HepG2 (cell line): Measurements from ENCODE around the gene CDC42EP1. TPM values are rescaled to one million over a fixed set of nuclear protein-coding genes. Genes with fewer than 3 reads are reported as not detected.

Experiments
- ATAC-seq: fragments of 200-7000 bp; cut with Tn5 transposase; 3 replicates; pipeline ENCODE4 v1.9.1; 2020; ENCODE audit warnings: mild to moderate bottlenecking, moderate library complexity
- BruUV-seq: library from RNA; stranded (reverse); fragments of 400-500 nt; replicated peaks from 2 replicates; lab custom pipeline; 2021; lab: Mats Ljungman, UMichigan
- CTCF ChIA-PET: fragments of 300-600 bp; formaldehyde crosslinking; extraction: SDS; loops from one replicate; lab custom pipeline; 2021; ENCODE audit warnings: low total read pairs, inconsistent platforms, low intra/inter-chr PET ratio; lab: Yijun Ruan, JAX
- POLR2A ChIA-PET: fragments of 350-600 bp; sonication (Branson Sonifier 250); formaldehyde crosslinking; loops from one replicate; lab custom pipeline; 2020; ENCODE audit warnings: antibody characterized with exemption, inconsistent platforms; lab: Yijun Ruan, JAX
- DNase-seq: peaks from one replicate; pipeline ENCODE4 v3.0.0-alpha.2; 2015; ENCODE audit warnings: low spot score
- FAIRE-seq: peaks from 3 replicates; lab custom pipeline; 2011; peaks lifted over from hg19 to GRCh38; lab: Jason Lieb, UNC
- H2AFZ ChIP-seq: one replicate; pipeline ENCODE4 v1.6.1; 2011; ENCODE audit warnings: low read length, inconsistent platforms
- H3K27ac ChIP-seq: fragments of 300-600 bp; 3 replicates; pipeline ENCODE4 v1.8.0; 2011; ENCODE audit warnings: mixed run types, mild to moderate bottlenecking, mixed read lengths, low read length, inconsistent platforms; ENCODE audit not compliant: insufficient read depth; ENCODE audit errors: extremely low read length
- H3K27me3 ChIP-seq, 2 experiments: fragments of 200-600 bp in 1 of 2; 2 replicates in 1 of 2; 3 replicates in 1 of 2; pipeline versions ENCODE4 v1.6.0 to v1.8.0; 2011; ENCODE audit warnings: low read length in 2 of 2, mild to moderate bottlenecking in 2 of 2, moderate library complexity in 2 of 2, inconsistent platforms in 1 of 2; ENCODE audit not compliant: insufficient read depth in 2 of 2, control insufficient read depth in 1 of 2
- H3K36me3 ChIP-seq, 2 experiments: fragments of 200-600 bp in 1 of 2; replicated peaks in 1 of 2; 2 replicates in 1 of 2; 3 replicates in 1 of 2; pipeline versions ENCODE4 v1.5.1 to v1.8.0; 2011; ENCODE audit warnings: low read length in 2 of 2, inconsistent platforms in 1 of 2; ENCODE audit not compliant: insufficient read depth in 2 of 2, control insufficient read depth in 1 of 2
- H3K4me1 ChIP-seq: 2 replicates; pipeline ENCODE4 v1.5.1; 2012; ENCODE audit warnings: low read length, inconsistent platforms; ENCODE audit not compliant: insufficient read depth
- H3K4me2 ChIP-seq: 2 replicates; pipeline ENCODE4 v1.6.0; 2011; ENCODE audit warnings: low read depth, low read length, inconsistent platforms
- H3K4me3 ChIP-seq, 3 experiments: fragments of 200-600 bp in 1 of 3; sonication (generic), shearing (Covaris generic) in 1 of 3; replicated peaks in 1 of 3; 2 replicates each; pipeline ENCODE4 v1.5.1; 2011 to 2016; ENCODE audit warnings: low read length in 3 of 3, inconsistent platforms in 2 of 3, low read depth in 2 of 3, mild to moderate bottlenecking in 2 of 3, control low read depth in 1 of 3, mixed read lengths in 1 of 3; ENCODE audit not compliant: insufficient read depth in 1 of 3
- H3K79me2 ChIP-seq: one replicate; pipeline ENCODE4 v1.6.1; 2011; ENCODE audit warnings: low read length, inconsistent platforms; ENCODE audit not compliant: insufficient read depth
- H3K9ac ChIP-seq: 2 replicates; pipeline ENCODE4 v1.6.0; 2011; ENCODE audit warnings: mild to moderate bottlenecking, low read depth, low read length, inconsistent platforms; ENCODE audit not compliant: insufficient read depth
- H3K9me3 ChIP-seq: 2 replicates; pipeline ENCODE4 v1.5.1; 2012; ENCODE audit warnings: mild to moderate bottlenecking, low read length
- H4K20me1 ChIP-seq: 2 replicates; pipeline ENCODE4 v1.6.0; 2011; ENCODE audit warnings: inconsistent platforms, mild to moderate bottlenecking, low read length, moderate library complexity; ENCODE audit not compliant: insufficient read depth
- AKAP8 ChIP-seq: sonication (generic); formaldehyde crosslinking; IDR thresholded peaks from 2 replicates; pipeline ENCODE4 v1.5.1; 2020; ENCODE audit warnings: mild to moderate bottlenecking, missing genetic modification reagents
- CCDC6 ChIP-seq: sonication (generic); formaldehyde crosslinking; IDR thresholded peaks from 2 replicates; pipeline ENCODE4 v1.8.1; 2022; ENCODE audit warnings: mild to moderate bottlenecking, missing genetic modification reagents, moderate library complexity
- EZH2 ChIP-seq: conservative IDR thresholded peaks from 2 replicates; pipeline ENCODE4 v1.6.1; 2012; ENCODE audit warnings: mild to moderate bottlenecking, low read depth, low read length, moderate library complexity
- HMG20B ChIP-seq: conservative IDR thresholded peaks from 2 replicates; pipeline ENCODE4 v1.6.1; 2016; ENCODE audit warnings: missing genetic modification reagents, missing compliant biosample characterization
- HMGXB3 ChIP-seq: sonication (generic); formaldehyde crosslinking; IDR thresholded peaks from 2 replicates; pipeline ENCODE4 v1.4.0; 2020; ENCODE audit warnings: missing genetic modification reagents, borderline replicate concordance
- KDM2A ChIP-seq: sonication (generic); formaldehyde crosslinking; IDR thresholded peaks from 2 replicates; pipeline ENCODE4 v1.4.0; 2020; ENCODE audit warnings: low read depth, missing genetic modification reagents, borderline replicate concordance
- TGIF2 ChIP-seq: IDR thresholded peaks from 2 replicates; pipeline ENCODE4 v1.6.1; 2016; ENCODE audit warnings: control low read depth, missing compliant biosample characterization
- ZNF205 ChIP-seq: IDR thresholded peaks from 2 replicates; pipeline ENCODE4 v1.6.1; 2018; ENCODE audit warnings: missing biosample characterization, missing genetic modification reagents
- ZNF232 ChIP-seq: sonication (generic); formaldehyde crosslinking; IDR thresholded peaks from 2 replicates; pipeline ENCODE4 v1.4.0; 2020; ENCODE audit warnings: missing genetic modification reagents, borderline replicate concordance
- ZNF33B ChIP-seq: sonication (generic); formaldehyde crosslinking; IDR thresholded peaks from 2 replicates; pipeline ENCODE4 v1.5.1; 2020; ENCODE audit warnings: mild to moderate bottlenecking, missing genetic modification reagents
- ZNF780A ChIP-seq: sonication (generic); formaldehyde crosslinking; IDR thresholded peaks from 2 replicates; pipeline ENCODE4 v1.8.0; 2022; ENCODE audit warnings: mild to moderate bottlenecking, missing genetic modification reagents, moderate library complexity
- WGBS: methylation state at CpG from one replicate; pipeline ENCODE4 v1.1.6; 2017; ENCODE audit warnings: low lambda C conversion rate; 5-methylcytosine and 5-hydroxymethylcytosine counted together
- in situ Hi-C: cut with HindIII; loops from 2 replicates; pipeline ENCODE4 v1.10.0; 2017; ENCODE audit warnings: low pct_unique_long_range_greater_than_20kb; ENCODE audit not compliant: extremely low pct_ligation_motif_present
- intact Hi-C: fragments of 100-400 bp; cut with micrococcal nuclease; formaldehyde crosslinking; loops from one replicate; pipeline ENCODE4 v1.10.0; 2022; ENCODE audit not compliant: unreplicated experiment
- polyA plus RNA-seq, 8 experiments: library from polyadenylated mRNA; depleted of rRNA in 3 of 8; stranded (reverse) in 7 of 8; unstranded in 1 of 8; fragments of >200 nt; fragmentation: Illumina TruSeq in 4 of 8; extraction: Trizol in 4 of 8; gene quantifications; 2 replicates each; pipeline versions ENCODE4 v1.2.1 to v1.2.3, GENCODE V29; 2011 to 2016; ENCODE audit warnings: low read depth in 4 of 8, missing spikeins in 1 of 8, mixed read lengths in 1 of 8; ENCODE audit not compliant: insufficient read depth in 1 of 8
- total RNA-seq, 5 experiments: library from RNA; depleted of rRNA; stranded (reverse); fragments of >200 nt; fragmentation: Illumina TruSeq; extraction: Trizol; gene quantifications; 2 replicates each; pipeline ENCODE4 v1.2.3, GENCODE V29; 2016; ENCODE audit warnings: low read depth in 1 of 5
- TF ChIP-seq, protein P1 (sequence below): sonication (generic); formaldehyde crosslinking; IDR thresholded peaks from 2 replicates; pipeline ENCODE4 v1.4.0; 2020; ENCODE audit warnings: missing genetic modification reagents
- TF ChIP-seq, protein P2 (sequence below): sonication (generic); formaldehyde crosslinking; IDR thresholded peaks from 2 replicates; pipeline ENCODE4 v1.5.1; 2020; ENCODE audit warnings: missing genetic modification reagents, mild to moderate bottlenecking, borderline replicate concordance
- TF ChIP-seq, protein P3 (sequence below): sonication (generic); formaldehyde crosslinking; IDR thresholded peaks from 2 replicates; pipeline ENCODE4 v1.4.0; 2020; ENCODE audit warnings: missing genetic modification reagents; ENCODE audit errors: not compliant biosample characterization
- TF ChIP-seq, protein P4 (sequence below): sonication (generic); formaldehyde crosslinking; IDR thresholded peaks from 2 replicates; pipeline ENCODE4 v1.5.1; 2020; ENCODE audit warnings: missing genetic modification reagents, mild to moderate bottlenecking, borderline replicate concordance
- TF ChIP-seq, protein P5 (sequence below): sonication (generic); formaldehyde crosslinking; IDR thresholded peaks from 2 replicates; pipeline ENCODE4 v1.5.0; 2020; ENCODE audit warnings: mild to moderate bottlenecking, missing genetic modification reagents

CDC42EP1 gene
- total and polyA plus RNA-seq, 2 of the 13 experiments (the other 11 are each of a cell fraction or from before 2014, with no cell fraction given), result 17.1 to 29.5 TPM

DNA sequence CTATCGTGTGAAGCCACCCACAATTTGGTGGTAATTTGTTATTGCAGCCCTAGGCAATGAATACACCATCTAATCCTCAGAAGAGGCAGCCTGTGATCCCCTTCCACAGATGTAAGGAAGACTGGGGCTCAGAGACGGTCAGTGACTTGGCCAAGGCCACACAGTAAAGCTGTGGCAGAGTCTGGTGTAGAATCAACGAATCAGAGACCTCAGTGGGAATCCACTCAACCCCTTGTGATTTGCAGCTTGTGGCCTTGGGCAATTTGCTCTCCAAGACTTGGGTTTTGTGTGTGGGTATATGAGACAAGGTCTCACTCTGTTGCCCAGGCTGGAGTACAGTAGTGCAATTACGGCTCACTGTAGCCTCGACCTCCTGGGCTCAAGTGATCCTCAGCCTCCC is 17.7 kb downstream of the CDC42EP1 start:
- Histone ChIP-seq H3K9me3 (no peaks in the 10 kb centered on the region), H2AFZ (no peak overlapping the region), H3K79me2 (no peaks in the 10 kb centered on the region), H3K4me3 (no peak overlapping the region), H3K9ac (no peak overlapping the region), H3K27me3 (0 out of 5 replicates have a peak, but pooled peaks cover 0 to 1% of the 10 kb centered on the region in 2 experiments), H4K20me1 (no peaks in the 10 kb centered on the region), H3K4me1 (peaks cover 77% of the 10 kb centered on the region), H3K4me2 (no peak overlapping the region), H3K36me3 (no peaks in the 10 kb centered on the region), H3K27ac (no peak overlapping the region)
- in situ Hi-C loops, result no loop called here
- CTCF ChIA-PET, result no interaction called here
- no peak for DNase-seq
- POLR2A ChIA-PET, result interaction anchor here (1.4 to 5.8 kb wide), 3 partner anchors 9 to 32 kb away, joined by 3 to 120 read pairs (median 4); no protein-coding TSS in a partner anchor
- ATAC-seq, result no peak
- no peak for FAIRE-seq
- BruUV-seq, result TSS peak; percentile 52
- 88% methylated on average over 4 of the region's 5 CpGs for WGBS
- intact Hi-C loops, result no loop called here
- TF ChIP-seq HMG20B (CRISPR knock-in tag) (no peak), ZNF33B (CRISPR knock-in tag) (no peak), ZNF780A (CRISPR knock-in tag) (no peak), ZNF205 (CRISPR knock-in tag) (no peak), HMGXB3 (no peak), AKAP8 (CRISPR knock-in tag) (no peak), CCDC6 (no peak), ZNF232 (CRISPR knock-in tag) (no peak), KDM2A (CRISPR knock-in tag) (no peak), EZH2 (no peak), TGIF2 (CRISPR knock-in tag) (no peak)
- TF ChIP-seq, protein P1, sequence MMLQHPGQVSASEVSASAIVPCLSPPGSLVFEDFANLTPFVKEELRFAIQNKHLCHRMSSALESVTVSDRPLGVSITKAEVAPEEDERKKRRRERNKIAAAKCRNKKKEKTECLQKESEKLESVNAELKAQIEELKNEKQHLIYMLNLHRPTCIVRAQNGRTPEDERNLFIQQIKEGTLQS, result no peak
- TF ChIP-seq, protein P2, sequence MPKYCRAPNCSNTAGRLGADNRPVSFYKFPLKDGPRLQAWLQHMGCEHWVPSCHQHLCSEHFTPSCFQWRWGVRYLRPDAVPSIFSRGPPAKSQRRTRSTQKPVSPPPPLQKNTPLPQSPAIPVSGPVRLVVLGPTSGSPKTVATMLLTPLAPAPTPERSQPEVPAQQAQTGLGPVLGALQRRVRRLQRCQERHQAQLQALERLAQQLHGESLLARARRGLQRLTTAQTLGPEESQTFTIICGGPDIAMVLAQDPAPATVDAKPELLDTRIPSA (CRISPR knock-in tag), result no peak
- TF ChIP-seq, protein P3, sequence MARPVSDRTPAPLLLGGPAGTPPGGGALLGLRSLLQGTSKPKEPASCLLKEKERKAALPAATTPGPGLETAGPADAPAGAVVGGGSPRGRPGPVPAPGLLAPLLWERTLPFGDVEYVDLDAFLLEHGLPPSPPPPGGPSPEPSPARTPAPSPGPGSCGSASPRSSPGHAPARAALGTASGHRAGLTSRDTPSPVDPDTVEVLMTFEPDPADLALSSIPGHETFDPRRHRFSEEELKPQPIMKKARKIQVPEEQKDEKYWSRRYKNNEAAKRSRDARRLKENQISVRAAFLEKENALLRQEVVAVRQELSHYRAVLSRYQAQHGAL (CRISPR knock-in tag), result no peak
- TF ChIP-seq, protein P4, sequence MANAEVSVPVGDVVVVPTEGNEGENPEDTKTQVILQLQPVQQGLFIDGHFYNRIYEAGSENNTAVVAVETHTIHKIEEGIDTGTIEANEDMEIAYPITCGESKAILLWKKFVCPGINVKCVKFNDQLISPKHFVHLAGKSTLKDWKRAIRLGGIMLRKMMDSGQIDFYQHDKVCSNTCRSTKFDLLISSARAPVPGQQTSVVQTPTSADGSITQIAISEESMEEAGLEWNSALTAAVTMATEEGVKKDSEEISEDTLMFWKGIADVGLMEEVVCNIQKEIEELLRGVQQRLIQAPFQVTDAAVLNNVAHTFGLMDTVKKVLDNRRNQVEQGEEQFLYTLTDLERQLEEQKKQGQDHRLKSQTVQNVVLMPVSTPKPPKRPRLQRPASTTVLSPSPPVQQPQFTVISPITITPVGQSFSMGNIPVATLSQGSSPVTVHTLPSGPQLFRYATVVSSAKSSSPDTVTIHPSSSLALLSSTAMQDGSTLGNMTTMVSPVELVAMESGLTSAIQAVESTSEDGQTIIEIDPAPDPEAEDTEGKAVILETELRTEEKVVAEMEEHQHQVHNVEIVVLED, result no peak
- TF ChIP-seq, protein P5, sequence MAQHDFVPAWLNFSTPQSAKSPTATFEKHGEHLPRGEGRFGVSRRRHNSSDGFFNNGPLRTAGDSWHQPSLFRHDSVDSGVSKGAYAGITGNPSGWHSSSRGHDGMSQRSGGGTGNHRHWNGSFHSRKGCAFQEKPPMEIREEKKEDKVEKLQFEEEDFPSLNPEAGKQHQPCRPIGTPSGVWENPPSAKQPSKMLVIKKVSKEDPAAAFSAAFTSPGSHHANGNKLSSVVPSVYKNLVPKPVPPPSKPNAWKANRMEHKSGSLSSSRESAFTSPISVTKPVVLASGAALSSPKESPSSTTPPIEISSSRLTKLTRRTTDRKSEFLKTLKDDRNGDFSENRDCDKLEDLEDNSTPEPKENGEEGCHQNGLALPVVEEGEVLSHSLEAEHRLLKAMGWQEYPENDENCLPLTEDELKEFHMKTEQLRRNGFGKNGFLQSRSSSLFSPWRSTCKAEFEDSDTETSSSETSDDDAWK (CRISPR knock-in tag), result no peak
